ENCODE measurements around the gene CLPTM1L.
"Not testable (repeated sequence)": the region's sequence is repeated elsewhere in the genome, so short reads cannot be mapped to it uniquely, and the experiment has no call there.

Gene CLPTM1L

GRCh38 chr5:1338506-1339070 lies 6.3 kb downstream of the CLPTM1L start:
- DNase-seq = no peak

GRCh38 chr5:1338196-1338490 lies 6.8 kb downstream of the CLPTM1L start:
- DNase-seq = no peak

- DNase-seq = no peak
Measured at GRCh38 chr5:1337489-1338195, 7.3 kb downstream of the CLPTM1L start.

- no peak for DNase-seq
Measured at GRCh38 chr5:1336749-1337488, 8.0 kb downstream of the CLPTM1L start.

- DNase-seq = no peak
Measured at GRCh38 chr5:1336106-1336561, 8.8 kb downstream of the CLPTM1L start.

- DNase-seq = no peak
Measured at GRCh38 chr5:1335540-1336095, 9.3 kb downstream of the CLPTM1L start.

GRCh38 chr5:1334831-1335539 lies 9.9 kb downstream of the CLPTM1L start:
- DNase-seq = no peak

GRCh38 chr5:1333986-1334385 lies 10.9 kb downstream of the CLPTM1L start:
- no peak for DNase-seq

GRCh38 chr5:1333286-1333685 lies 11.6 kb downstream of the CLPTM1L start:
- not testable (repeated sequence) for DNase-seq

- no peak for DNase-seq
Measured at GRCh38 chr5:1332461-1333001, 12.4 kb downstream of the CLPTM1L start.

GRCh38 chr5:1331861-1332405 lies 13.0 kb downstream of the CLPTM1L start:
- no peak for DNase-seq

GRCh38 chr5:1330847-1331831 lies 13.8 kb downstream of the CLPTM1L start:
- no peak for DNase-seq

- no peak for DNase-seq
Measured at GRCh38 chr5:1330146-1330846, 14.6 kb downstream of the CLPTM1L start.

GRCh38 chr5:1329111-1329579 lies 15.8 kb downstream of the CLPTM1L start:
- no peak for DNase-seq

GRCh38 chr5:1328237-1329110 lies 16.4 kb downstream of the CLPTM1L start:
- not testable (repeated sequence) for DNase-seq

GRCh38 chr5:1326901-1327756 lies 17.8 kb downstream of the CLPTM1L start:
- DNase-seq = not testable (repeated sequence)

GRCh38 chr5:1326532-1326875 lies 18.4 kb downstream of the CLPTM1L start:
- DNase-seq = not testable (repeated sequence)

- no peak for DNase-seq
Measured at GRCh38 chr5:1325870-1326531, 18.9 kb downstream of the CLPTM1L start.

Measured in stimulated activated CD4-positive, alpha-beta T cell treated with anti-CD3 and anti-CD28 coated beads, Interleukin-2, amount 100 ng/mL, for 48 hours (primary cell).